ENCODE measurements around the gene RBBP5. TPM values are rescaled to one million over a fixed set of nuclear protein-coding genes. Genes with fewer than 3 reads are reported as not detected.
A peak's percentile ranks its signal among the peaks of the same experiment; 100 is the strongest.

Gene RBBP5
- total RNA-seq, 6 experiments from 2014 or later: 13.6 to 16.2 (median 15.8) TPM

DNA sequence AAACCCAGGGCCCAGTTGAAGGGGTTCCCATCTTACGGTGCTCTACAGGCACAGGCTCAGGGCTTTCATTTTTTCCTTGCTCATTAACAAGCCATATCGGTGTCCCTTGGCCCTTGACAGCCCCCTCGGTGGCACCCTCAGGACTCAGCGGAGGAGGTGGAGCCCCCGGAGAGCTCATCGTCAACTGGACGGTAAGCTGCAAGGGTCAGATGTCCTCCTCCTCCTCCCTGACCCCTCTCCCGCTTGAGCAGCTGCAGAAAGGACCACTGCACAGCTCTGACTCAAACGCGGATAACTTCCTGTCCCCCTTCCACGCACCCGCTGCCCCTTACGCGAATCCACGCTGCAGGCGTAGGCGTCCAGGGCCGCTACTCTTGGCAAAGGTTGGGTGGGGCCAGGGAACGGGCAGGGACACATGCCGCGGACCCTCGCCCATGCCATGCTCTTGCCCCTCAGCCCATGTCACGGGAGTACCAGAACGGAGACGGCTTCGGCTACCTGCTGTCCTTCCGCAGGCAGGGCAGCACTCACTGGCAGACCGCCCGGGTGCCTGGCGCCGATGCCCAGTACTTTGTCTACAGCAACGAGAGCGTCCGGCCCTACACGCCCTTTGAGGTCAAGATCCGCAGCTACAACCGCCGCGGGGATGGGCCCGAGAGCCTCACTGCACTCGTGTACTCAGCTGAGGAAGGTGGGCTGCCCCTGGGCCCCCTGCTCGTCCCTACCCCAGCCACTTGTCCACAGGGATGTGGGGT, 52.2 kb downstream of the RBBP5 start:
- Mint-ChIP-seq H3K27me3 (ENCODE audit: insufficient read depth) (peaks cover 24% of the 10 kb centered on the region), H3K36me3 (ENCODE audit: low read depth) (no peaks in the 10 kb centered on the region), H3K27ac (no peak overlapping the region), H3K4me1 (ENCODE audit: low read depth) (no peaks in the 10 kb centered on the region), H3K9me3 (no peaks in the 10 kb centered on the region), H3K4me3 (no peak overlapping the region)
- TF ChIP-seq, protein P1, sequence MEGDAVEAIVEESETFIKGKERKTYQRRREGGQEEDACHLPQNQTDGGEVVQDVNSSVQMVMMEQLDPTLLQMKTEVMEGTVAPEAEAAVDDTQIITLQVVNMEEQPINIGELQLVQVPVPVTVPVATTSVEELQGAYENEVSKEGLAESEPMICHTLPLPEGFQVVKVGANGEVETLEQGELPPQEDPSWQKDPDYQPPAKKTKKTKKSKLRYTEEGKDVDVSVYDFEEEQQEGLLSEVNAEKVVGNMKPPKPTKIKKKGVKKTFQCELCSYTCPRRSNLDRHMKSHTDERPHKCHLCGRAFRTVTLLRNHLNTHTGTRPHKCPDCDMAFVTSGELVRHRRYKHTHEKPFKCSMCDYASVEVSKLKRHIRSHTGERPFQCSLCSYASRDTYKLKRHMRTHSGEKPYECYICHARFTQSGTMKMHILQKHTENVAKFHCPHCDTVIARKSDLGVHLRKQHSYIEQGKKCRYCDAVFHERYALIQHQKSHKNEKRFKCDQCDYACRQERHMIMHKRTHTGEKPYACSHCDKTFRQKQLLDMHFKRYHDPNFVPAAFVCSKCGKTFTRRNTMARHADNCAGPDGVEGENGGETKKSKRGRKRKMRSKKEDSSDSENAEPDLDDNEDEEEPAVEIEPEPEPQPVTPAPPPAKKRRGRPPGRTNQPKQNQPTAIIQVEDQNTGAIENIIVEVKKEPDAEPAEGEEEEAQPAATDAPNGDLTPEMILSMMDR (IDR thresholded peaks at IDR 0.05): no peak
- no peak for DNase-seq

DNA sequence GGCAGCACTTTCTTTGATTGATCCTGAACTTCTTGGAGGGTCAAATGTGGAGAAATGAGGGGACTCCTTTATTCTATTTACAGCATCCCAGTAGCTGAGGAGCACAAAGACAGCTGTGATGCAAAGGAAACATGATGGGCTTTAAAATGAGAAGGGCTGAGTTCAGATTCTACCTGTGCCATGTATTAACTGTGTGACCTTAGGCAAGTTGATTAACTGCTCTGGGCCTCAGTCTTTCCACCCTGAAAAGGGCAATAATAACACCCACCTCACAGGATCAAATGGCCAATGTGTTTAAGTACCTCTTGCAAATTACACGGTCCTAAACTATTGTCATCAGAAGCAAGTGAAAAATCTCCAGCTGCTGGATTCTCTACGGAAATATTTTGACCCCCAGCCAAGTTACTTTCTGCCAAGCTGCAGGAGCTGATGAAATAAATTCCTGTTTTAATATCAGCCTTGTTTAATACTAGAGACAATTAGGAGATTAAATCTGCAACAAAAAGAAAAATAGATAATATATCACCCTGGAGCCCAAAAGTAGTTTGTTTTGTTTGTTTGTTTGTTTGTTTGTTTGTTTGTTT, 53.2 kb downstream of the RBBP5 start:
- DNase-seq: no peak
- TF ChIP-seq, protein P1 (IDR thresholded peaks at IDR 0.05): no peak
- no peaks in the 10 kb centered on the region for H3K36me3 Mint-ChIP-seq (ENCODE audit: low read depth)
- H3K4me3 Mint-ChIP-seq: no peak overlapping the region
- H3K27ac Mint-ChIP-seq: no peak overlapping the region
- peaks cover 33% of the 10 kb centered on the region for H3K27me3 Mint-ChIP-seq (ENCODE audit: insufficient read depth)
- no peaks in the 10 kb centered on the region for H3K9me3 Mint-ChIP-seq
- no peaks in the 10 kb centered on the region for H3K4me1 Mint-ChIP-seq (ENCODE audit: low read depth)

DNA sequence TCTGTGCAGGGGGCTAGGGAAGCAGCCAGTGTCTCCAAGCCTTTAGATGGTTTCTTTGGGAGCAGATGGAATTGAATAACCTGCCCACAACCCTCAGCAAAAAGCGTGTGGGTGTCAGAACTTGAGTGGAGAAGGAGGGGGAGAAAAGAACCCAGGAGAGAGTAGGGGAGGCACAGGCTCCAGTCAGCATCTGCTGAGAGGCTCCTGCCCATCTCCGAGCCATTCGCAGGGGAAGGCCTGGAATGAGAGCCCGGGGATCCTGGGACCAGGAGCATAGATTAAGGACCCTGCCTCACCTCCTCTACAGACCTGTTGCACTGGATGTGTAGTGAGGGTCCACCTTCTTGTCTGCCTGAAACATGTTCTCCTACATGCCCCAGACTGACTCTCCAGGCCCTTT, 53.8 kb downstream of the RBBP5 start:
- Mint-ChIP-seq H3K9me3 (no peaks in the 10 kb centered on the region), H3K27ac (no peak overlapping the region)
- DNase-seq: no peak

DNA sequence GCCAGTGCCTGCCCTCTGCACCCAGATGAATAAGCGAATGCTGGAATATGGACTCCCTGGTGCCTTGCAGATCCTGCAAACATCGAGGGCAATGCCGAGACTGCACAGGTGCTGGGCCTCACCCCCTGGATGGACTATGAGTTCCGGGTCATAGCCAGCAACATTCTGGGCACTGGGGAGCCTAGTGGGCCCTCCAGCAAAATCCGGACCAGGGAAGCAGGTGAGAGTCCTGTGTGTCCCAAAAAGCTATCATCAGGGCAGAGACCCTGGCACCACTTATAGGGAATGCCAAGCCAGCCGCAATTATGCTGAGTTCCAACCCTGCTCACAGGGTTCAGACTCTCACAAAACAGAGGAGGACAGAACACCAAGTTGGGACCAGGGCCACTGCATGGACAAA, 54.7 kb downstream of the RBBP5 start:
- H3K4me1 Mint-ChIP-seq (ENCODE audit: low read depth): no peaks in the 10 kb centered on the region
- DNase-seq: no peak
- no peaks in the 10 kb centered on the region for H3K9me3 Mint-ChIP-seq
- no peaks in the 10 kb centered on the region for H3K36me3 Mint-ChIP-seq (ENCODE audit: low read depth)
- H3K4me3 Mint-ChIP-seq: no peak overlapping the region
- peaks cover 37% of the 10 kb centered on the region for H3K27me3 Mint-ChIP-seq (ENCODE audit: insufficient read depth)
- H3K27ac Mint-ChIP-seq: no peak overlapping the region
- TF ChIP-seq, protein P1 (IDR thresholded peaks at IDR 0.05): no peak

More for the DNA sequence above, 53.8 kb downstream of the RBBP5 start:
- Mint-ChIP-seq H3K27me3 (ENCODE audit: insufficient read depth) (peaks cover 34% of the 10 kb centered on the region), H3K4me1 (ENCODE audit: low read depth) (no peaks in the 10 kb centered on the region), H3K4me3 (no peak overlapping the region), H3K36me3 (ENCODE audit: low read depth) (no peaks in the 10 kb centered on the region)
- TF ChIP-seq, protein P1 (IDR thresholded peaks at IDR 0.05): no peak

DNA sequence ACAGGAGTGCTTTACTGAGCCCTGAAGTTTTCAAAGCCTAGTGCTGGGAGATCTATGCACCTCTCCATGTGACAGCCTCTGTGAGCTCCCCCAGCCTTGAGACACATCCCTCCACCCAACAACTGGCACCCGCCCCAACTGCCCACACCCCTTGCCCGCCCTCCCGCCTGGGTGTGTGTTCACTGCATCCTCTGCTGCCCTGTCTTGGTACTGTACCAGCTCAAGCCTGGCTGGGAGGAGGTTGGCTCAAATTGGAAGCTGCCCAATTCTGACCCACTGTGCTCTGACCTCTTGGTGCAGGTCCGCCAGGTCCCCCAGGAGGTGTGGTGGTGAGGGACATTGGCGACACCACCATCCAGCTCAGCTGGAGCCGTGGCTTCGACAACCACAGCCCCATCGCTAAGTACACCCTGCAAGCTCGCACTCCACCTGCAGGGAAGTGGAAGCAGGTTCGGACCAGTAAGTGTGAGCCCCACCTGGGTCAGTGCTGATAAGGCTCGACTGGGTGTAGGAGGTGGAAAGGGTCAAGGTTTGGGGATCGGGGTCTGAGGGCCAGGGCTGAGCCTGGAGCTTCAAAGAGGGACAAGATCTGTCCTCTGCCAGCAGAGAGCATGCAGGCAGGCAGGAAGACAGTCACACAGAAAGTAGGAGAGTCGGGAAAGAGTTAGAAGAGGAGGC, 55.5 kb downstream of the RBBP5 start:
- Mint-ChIP-seq H3K36me3 (ENCODE audit: low read depth) (no peaks in the 10 kb centered on the region), H3K4me1 (ENCODE audit: low read depth) (no peaks in the 10 kb centered on the region), H3K27me3 (ENCODE audit: insufficient read depth) (peaks cover 34% of the 10 kb centered on the region), H3K4me3 (no peak overlapping the region), H3K9me3 (no peaks in the 10 kb centered on the region), H3K27ac (no peak overlapping the region)
- TF ChIP-seq, protein P1 (IDR thresholded peaks at IDR 0.05): 0 out of 2 replicates have a peak, but pooled peaks have one; percentile 9
- no peak for DNase-seq

Measured in HFFc6 (cell line).